NCI-H1105 (cell line): ENCODE measurements around the gene ACBD6.
A peak's percentile ranks its signal among the peaks of the same experiment; 100 is the strongest.

ENCODE experiments used
- DNase-seq: peaks from one replicate; lab custom pipeline; 2025; lab: John Stamatoyannopoulos, UW

The ACBD6 gene

DNA sequence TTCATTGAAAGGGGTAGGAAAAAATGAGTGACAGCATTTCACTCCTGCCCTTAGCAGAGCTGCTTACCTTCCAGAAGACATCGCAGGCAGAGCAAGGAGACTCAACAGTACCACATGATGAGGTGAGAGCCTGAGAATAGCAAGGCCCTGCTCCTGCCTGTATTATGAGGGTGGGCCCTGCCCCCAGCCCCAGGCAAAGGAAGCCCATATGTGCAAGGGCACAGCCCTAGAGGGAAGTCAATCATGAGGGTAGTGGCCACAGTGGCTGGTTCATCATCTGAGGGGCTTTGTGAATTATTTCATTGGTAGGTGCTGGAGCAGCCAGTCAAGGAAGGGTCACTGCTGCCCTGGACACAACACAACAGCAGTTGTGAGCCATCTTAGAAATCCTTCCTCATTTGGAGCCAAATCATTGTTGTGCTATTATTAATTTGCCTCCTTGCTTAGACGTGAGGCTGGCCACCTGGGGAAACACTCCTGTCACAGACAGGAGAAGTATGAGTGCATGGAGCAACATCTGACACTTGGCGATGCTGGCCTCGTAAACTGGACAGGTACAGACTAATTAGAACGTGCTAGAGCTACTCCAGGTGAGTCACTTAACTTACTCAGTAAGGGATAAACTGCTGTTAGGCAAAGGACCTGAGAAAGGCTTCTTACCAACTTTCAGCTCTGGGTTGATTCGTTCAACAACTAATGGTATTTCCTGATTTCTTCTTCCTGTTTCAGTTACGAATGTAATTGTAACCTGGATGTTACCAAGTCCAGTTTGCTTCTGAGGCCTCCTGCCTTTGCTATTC is 22.7 kb upstream of the ACBD6 start:
- no peak for DNase-seq

DNA sequence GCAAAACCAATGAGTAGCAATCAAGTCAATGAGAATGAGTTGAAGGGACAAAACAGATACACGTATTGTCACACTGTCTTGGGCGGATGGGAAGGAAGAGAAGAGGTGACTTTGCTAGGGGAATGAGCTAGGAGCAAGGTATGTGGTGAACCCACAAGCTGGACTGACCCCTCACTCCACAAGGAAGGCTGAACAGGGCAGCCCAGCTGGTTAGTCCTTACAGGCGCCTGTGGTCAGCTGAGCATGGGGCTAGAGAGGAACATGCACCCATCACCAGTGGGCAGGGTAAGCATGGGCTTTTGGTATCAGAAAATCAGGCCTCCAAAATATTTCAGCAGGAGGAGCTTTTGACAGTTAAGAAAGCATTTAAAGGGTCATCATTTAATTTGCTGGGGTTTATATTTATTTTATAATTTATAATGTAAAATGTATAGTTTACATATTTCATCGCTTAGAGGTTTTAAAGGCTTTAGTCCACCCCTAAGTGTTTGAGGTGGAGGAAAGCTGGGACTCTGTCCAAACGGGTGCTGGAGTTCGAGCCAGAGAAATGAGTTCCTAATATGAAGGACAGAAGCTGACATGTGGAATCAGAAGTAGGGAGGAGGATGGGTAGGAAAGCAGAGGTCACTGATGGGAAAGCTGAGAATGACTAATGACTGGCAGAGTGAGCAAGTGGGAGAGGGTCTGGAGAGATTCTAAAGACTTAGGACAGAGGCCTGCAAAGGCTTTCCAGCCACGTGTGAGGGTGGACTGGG is 22.0 kb upstream of the ACBD6 start:
- no peak for DNase-seq

DNA sequence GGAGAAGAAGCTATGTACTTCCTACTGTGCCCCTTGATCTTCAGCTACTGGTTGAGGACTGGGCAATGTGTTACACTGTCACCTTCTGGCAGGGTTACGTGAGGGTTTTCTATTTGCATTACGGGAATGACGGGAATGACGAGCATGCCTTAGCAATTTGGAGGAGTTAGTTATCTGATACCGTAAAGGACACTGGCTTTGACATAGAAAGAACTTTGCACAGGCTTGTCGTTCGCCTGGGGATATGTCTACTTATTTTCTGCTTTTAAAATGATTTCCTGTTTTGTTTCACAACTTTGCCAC is 19.8 kb upstream of the ACBD6 start:
- DNase-seq, result no peak

DNA sequence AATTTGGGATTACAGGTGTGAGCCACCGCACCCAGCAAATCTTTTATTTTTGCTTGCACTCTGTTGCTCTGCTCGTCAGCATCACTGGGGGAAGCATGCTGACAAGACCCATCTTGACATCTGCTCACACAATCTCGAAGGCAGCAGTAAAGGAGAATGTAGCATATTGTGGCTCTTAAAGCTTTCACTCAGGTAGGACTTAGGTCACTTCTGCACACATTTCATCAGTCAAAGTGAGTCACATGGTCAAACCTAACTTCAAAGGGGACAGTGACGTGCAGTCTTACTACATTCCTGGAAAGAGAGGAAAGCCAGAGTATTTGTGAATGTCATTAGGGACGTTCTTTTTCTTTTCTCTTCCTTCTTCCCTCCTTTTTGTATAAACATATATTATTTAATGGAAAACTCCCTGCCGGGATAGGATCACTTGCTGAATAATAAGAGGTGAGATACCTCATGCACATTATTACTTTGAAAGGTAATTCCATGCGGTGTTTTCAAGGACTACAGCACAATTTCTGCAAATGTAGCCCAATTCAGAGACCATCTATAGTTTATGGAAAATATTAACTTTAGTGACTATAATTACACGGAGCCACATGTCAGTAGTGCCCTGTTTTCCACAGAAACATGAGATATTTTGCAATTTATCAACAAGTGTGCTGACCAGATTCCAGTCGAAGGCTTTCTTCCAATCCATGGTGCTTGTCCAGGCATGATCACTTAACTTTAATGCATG is 19.3 kb upstream of the ACBD6 start:
- DNase-seq, result no peak

DNA sequence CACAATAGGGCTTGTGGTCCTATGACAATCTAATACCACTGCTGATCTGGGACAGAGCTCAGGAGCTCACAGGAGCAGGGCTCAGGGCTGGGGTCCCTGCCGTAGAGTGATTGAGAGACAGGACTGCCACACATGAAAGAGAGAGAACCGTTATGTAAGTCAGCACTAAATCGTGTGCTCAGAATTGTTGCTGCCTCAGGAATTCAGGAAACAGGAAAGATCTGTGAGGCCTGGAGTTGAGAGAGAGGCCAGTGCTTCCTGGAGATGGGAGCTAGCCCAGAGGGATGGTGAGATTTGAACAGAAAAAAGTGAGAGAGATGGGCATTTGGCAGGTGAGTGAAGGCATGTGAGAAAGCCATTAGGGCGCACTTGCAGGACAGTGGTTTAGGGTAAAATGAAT is 17.5 kb upstream of the ACBD6 start:
- DNase-seq, result no peak

DNA sequence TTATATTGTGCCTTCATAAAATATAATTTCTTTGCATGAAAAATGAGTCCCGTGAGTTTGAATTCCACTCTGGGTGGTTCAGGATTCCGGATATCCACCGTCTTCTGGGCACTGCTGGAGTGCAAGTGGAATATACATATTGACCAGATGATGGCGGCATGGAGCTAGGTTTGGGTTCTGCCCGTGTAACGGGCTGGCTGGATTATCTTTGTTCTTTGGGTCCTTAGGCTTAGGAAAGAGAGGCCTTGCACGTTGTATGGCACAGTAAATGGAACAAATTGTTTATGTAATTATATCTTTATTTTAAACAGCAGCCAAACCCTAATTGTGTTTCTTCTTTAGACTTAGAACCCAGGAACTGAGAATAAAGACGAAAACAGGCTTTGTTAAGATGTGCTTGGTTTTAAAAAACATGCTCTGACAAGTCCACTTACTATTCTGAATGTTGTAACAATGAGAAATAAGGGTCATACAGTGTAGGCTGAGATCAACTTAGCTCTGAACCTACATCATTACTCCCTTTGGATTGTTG is 13.5 kb upstream of the ACBD6 start:
- DNase-seq, result peak; percentile 70

DNA sequence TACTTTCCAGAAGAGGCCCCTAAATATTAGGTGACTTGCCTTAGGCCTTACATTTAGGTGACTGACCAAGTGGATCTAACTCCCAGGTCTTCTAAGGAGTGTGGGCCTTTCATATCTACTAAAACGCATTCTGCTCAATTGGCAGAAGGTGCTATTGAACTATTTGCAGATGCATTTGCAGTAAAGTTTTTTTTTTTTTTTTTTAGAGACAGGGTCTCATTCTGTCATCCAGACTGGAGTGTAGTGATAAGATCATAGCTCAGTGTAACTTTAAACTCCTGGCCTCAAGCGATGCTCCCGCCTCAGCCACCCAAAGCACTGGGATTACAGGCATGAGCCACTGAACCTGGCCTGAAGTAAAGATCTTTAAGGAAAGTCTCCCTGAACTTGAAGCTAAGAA is 13.0 kb upstream of the ACBD6 start:
- no peak for DNase-seq

DNA sequence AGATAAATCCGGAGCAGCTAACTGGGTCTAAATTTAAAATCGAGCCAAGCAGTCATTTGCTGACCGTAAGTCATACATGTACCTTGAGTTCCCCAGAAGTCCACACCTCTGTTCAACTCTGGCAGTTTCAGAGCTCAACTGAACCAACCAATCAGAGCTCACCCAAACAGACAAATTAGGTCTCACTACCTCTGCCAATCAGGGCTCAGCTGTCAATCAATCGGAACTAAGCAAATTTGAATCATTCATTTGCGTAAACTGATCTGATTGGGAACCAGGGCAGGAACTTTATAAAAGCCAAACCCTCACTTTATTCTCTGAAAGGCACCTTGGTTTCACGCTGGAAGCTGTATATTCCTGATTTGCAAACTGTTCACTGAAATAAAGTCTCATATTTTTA is 11.2 kb upstream of the ACBD6 start:
- no peak for DNase-seq

DNA sequence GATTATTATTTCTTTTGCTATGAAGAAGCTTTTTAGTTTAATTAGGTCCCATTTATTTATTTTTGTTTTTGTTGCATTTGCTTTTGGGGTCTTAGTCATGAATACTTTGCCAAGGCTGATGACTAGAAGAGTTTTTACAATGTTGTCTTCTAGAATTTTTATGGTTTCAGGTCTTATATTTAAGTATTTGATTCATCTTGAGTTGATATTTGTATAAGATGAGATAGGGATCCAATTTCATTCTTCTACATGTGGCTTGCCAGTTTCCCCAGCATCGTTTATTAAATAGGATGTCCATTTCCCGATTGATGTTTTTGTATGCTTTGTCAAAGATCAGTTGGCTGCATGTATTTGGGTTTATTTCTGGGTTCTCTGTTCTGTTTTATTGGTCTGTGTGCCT is 8.5 kb upstream of the ACBD6 start:
- no peak for DNase-seq

DNA sequence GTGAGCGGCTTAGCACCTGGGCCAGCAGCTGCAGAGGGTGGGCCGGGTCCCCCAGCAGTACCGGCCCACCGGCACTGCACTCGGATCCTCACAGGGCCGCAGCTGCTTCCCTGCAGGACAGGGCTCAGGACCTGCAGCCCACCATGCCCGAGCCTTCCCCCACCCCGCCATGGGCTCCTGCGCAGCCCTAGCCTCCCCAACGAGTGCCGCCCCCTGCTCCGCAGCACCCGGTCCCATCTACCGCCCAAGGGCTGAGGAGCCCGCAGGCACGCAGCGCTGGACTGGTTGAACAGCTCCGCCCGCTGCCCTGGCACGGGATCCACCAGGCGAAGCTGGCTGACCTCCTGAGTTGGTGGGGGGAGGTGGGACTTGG is 6.3 kb upstream of the ACBD6 start:
- DNase-seq, result no peak

DNA sequence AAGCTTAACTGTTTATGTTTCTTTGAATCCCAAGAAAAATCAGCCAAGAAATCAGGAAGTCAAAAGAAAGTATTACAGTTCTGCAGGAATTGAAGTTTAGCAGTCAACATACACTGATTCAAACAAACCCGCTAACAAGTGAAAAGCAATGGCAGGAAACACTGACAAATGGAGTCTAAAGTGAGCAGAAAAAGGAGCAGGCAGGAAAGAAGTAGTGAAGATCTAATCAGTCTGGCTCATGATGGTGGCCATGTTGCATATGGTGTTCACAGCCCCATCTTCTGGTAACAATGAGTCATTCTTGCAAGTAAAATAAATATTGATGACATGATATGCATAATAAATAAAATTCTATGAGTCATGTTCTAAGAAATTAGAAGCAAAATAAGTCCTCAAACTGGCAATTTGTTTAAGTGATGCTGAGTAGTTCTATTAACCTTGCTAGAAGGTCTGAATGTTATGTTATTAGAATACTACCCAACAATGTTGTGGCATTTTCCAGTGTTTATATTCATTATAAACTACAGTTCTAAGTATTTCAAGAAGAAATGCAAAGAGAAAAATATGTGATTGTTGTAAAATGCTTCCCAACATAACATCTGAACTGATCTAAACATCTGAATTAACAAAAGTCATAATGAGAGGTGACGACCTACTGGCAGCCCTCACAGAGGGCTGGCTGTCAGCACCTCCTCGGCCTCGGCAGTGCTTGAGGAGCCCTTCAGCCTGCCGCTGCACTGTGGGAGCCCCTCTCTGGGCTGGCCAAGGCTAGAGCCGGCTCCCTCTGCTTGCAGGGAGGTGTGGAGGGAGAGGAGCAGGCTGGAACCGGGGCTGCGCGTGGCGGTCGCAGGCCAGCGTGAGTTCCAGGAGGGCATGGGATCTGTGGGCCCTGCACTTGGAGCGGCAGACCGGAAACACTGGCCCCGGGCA is 5.7 kb upstream of the ACBD6 start:
- no peak for DNase-seq

DNA sequence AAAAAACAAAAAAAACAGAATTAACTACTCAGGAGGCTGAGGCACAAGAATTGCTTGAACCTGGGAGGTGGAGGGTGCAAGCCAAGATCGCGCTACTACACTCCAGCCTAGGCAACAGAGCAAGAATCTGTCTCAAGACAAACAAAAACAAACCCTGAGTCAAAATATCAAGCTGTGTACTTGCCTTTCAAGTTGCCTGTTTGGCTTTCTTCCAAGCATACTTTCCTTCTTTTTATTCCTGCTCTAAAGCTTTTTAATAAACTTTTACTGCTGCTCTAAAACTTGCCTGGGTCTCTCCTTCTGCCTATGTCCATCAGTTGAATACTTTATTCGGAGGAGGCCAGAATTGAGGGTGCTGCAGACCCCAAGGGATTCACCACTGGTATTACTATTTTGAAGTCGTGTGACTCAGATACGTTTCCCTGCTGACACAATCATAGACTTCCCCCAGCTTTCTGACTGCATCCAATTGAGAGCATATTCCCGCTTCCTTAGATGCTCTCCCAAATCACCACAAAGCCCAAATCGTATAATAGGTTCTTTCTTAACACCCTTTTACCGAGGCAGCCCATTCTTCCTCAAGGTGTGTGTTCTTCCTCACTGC is 3.5 kb upstream of the ACBD6 start:
- DNase-seq, result no peak

DNA sequence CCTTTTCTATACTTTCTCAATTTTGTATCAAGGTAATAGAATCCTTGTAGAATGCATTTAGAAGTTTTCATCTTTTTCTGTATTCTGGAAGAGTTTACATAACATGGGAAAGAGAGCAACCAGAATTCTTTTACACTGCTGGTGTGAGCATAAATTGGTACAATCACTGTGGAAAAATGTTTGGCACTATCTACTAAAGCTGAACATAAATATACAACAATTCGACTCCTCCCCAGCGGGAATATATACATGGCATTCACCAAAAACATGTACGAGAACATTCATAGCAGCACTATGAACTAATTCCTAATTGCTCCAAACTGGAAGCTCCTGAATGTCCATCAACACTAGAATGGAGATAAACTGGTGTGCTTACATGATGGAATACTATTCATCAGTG is 1.8 kb upstream of the ACBD6 start:
- no peak for DNase-seq

DNA sequence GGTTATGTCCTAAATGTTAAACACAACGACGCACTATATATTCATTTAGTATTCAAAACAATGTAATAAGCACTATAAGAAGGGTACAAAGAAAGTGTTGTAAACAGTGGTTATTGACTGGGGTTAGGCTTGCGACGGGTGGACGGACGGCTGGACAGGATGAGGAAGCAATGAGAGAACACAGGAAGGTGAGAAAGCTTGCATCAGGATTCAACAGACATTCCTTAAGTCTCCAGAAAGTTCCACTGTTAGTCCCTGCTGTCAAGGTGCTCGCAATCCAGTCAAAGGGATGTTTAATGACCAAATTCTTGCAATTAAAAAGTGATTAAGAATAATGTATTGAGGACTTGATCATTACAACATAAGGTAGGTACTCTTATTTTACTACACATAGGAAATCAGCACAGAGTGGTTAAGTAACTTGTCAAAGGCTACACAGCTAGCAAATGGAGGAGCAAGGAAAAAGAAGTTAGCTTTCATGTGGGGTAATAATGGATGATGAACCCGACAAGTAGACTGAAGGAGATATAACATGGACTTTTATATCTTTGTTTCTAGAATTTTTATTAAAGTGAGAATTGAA is 994 bp upstream of the ACBD6 start:
- DNase-seq, result no peak

DNA sequence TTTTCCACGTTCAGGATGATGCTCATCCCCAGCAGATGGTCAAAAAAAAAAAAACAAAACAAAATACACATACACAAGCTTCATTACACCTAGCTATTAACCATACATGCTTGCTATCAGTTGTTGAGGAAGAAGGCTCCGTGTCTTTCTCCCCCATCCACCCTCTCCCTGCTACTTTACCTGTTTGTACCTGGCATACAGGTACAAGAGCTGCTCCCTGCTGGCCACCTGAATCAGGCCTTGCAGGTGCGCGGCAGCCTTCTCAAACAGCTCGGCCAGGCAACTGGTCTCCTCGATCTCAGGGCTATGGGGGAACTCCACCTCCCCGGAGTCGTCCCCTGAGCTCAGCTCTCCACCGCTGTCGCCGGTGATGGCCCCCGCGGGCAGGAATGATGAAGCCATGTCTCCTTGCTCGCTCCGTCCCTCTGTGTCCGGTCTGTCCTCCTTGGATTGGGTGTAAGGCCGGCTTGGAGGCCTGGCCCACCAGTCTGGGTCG is 464 bp downstream of the ACBD6 start:
- peak; percentile 67 for DNase-seq

DNA sequence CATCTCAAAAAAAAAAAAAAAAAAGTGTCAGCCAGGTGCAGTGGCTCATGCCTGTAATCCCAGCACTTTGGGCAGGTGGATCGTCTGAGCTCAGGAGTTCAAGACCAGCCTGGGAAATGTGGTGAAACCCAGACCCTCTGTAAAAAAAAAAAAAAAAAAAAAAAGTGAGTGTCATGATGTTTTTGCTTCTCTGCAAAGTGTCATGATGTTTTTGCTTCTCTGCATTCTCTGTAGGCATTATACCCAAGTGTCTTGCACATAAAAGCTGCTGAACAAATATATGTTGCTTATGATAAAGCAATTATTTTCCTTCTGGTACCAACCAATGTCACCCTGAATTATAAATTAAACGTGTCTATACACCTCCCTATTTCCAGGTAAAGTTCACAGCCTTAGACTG is 1.7 kb downstream of the ACBD6 start:
- DNase-seq, result no peak

DNA sequence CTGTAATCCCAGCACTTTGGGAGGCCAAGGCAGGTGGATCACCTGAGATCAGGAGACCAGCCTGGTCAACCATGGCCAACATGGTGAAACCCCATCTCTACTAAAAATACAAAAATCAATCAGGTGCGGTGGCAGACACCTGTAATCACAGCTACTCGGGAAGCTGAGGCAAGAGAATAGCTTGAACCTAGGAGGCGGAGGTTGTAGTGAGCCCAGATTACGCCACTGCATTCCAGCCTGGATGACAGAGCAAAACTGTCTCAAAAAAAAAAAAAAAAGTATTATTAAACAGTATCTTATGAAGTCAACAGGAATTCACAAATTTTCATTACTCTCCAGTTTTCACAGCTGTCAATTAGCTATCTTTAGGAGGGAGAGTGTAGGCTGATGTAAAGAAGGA is 3.8 kb downstream of the ACBD6 start:
- DNase-seq, result no peak

DNA sequence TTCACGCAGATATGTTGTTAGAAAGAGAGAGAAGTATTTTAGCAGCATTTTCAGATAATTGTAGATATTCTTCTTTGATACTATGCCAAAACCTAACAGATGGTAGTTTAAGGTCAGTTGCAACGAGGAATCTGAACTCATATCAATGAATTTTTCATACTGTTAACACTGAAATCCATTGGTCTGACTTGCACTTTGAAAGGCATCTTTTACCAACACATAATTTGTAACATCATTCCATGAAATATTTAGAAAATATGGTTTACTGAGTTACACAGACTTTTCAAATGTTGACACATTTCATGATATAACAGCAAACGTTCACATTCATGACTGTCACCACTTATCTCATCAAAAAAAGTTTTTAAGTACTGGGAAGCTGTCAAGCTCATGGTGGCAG is 4.6 kb downstream of the ACBD6 start:
- no peak for DNase-seq

DNA sequence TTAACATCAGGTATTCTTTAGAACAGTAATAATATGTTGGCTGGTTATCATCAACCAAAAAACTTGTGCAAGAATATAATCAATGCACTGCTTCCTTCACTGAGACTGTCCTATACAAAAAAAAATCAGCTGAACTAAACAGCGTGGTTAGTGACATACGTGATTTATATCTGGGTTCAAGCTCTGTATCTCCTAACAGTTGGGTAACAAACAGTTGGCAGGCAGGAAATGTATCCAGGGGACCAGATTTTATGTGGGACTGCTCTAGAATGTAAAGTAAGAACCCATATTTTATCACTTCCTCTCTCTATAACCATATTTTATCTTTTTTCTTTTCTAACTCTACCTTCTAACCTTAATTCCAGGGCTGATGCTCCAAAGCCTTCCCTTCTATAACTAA is 8.0 kb downstream of the ACBD6 start:
- no peak for DNase-seq

DNA sequence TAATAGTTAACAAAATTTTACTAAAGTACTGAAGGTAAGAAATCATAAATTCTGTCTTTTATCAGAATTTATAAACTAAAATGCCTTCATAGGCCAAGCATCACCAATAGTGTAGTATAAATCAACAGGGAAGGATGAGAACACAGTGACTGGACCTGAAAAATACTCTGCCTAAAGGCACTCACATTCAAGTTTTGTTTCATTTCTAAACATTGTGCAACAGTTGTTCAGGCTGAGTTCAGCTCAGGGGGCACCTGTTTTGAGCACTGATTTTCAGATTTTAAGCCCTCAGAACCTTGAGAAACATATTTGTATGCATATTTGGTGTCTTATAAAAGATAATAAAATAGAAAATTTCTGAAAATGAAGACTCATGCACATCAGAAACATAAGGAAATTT is 12.4 kb downstream of the ACBD6 start:
- DNase-seq, result no peak

DNA sequence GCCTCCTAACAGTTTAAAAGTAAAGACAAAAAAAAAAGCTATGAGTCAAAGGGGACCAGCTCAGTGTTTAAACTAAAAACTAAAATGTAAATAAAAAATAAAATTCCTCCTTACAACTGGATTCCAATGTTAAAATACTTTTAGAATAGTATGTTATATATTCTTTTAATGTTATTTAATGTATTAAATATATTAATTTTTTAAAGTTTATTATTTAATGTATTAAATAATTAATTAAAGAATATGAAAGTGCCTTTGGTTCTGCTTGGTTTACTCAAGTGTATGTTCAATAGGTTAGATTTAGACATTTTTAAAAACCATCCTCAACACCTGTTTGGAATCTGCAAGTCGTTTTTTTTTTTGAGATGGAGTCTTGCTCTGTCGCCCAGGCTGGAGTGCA is 13.1 kb downstream of the ACBD6 start:
- no peak for DNase-seq
